NCI-H446 treated with DMSO at 0.1 percent for 48 hours (cell line): Measurements from ENCODE around the gene GSG1L.
"Not testable (repeated sequence)": the region's sequence is repeated elsewhere in the genome, so short reads cannot be mapped to it uniquely, and the experiment has no call there.

ENCODE experiments used
- DNase-seq: peaks from one replicate; lab custom pipeline; 2025; lab: John Stamatoyannopoulos, UW

GSG1L gene

GRCh38 chr16:27980919-27981700 lies 82.4 kb downstream of the GSG1L start:
- DNase-seq: peak; percentile 94

- DNase-seq: peak; percentile 95
Measured at GRCh38 chr16:27980076-27980775, 83.3 kb downstream of the GSG1L start.

- not testable (repeated sequence) for DNase-seq
Measured at GRCh38 chr16:27979668-27980067, 83.8 kb downstream of the GSG1L start.

- DNase-seq: no peak
Measured at GRCh38 chr16:27978876-27979275, 84.6 kb downstream of the GSG1L start.

- no peak for DNase-seq
Measured at GRCh38 chr16:27977966-27978365, 85.5 kb downstream of the GSG1L start.

- no peak for DNase-seq
Measured at GRCh38 chr16:27976990-27977389, 86.5 kb downstream of the GSG1L start.

- DNase-seq: no peak
Measured at GRCh38 chr16:27974896-27975540, 88.5 kb downstream of the GSG1L start.

- no peak for DNase-seq
Measured at GRCh38 chr16:27973678-27974077, 89.8 kb downstream of the GSG1L start.

- DNase-seq: no peak
Measured at GRCh38 chr16:27972500-27972899, 91.0 kb downstream of the GSG1L start.

GRCh38 chr16:27969574-27969973 lies 93.9 kb downstream of the GSG1L start:
- DNase-seq: no peak

- no peak for DNase-seq
Measured at GRCh38 chr16:27967169-27967568, 96.3 kb downstream of the GSG1L start.

GRCh38 chr16:27966756-27967155 lies 96.8 kb downstream of the GSG1L start:
- DNase-seq: no peak

- no peak for DNase-seq
Measured at GRCh38 chr16:27965801-27966200, 97.7 kb downstream of the GSG1L start.

- DNase-seq: no peak
Measured at GRCh38 chr16:27963471-27963965, 100.0 kb downstream of the GSG1L start.

- DNase-seq: no peak
Measured at GRCh38 chr16:27962197-27962596, 101.3 kb downstream of the GSG1L start.

GRCh38 chr16:27961296-27961620 lies 102.3 kb downstream of the GSG1L start:
- no peak for DNase-seq

- no peak for DNase-seq
Measured at GRCh38 chr16:27960619-27961295, 102.8 kb downstream of the GSG1L start.

GRCh38 chr16:27959914-27960313 lies 103.6 kb downstream of the GSG1L start:
- DNase-seq: no peak

- no peak for DNase-seq
Measured at GRCh38 chr16:27954191-27954590, 109.3 kb downstream of the GSG1L start.

- no peak for DNase-seq
Measured at GRCh38 chr16:27952811-27953210, 110.7 kb downstream of the GSG1L start.

- no peak for DNase-seq
Measured at GRCh38 chr16:27951489-27952120, 111.9 kb downstream of the GSG1L start.
